ENCODE results near the gene CD163L1.
"Not testable (repeated sequence)": the region's sequence is repeated elsewhere in the genome, so short reads cannot be mapped to it uniquely, and the experiment has no call there.

The CD163L1 gene

GRCh38 chr12:7444076-7444475, at the start of gene CD163L1:
Gene CD163L1, minus strand, starts transcription at chr12:7444153. Its CDS starts 26 bp downstream, at chr12:7444127.
- DNase-seq, result no peak

GRCh38 chr12:7493006-7493405, 49.1 kb upstream of the CD163L1 start:
- DNase-seq, result no peak

GRCh38 chr12:7486512-7486911, 42.6 kb upstream of the CD163L1 start:
- DNase-seq, result no peak

GRCh38 chr12:7485095-7485494, 41.1 kb upstream of the CD163L1 start:
- DNase-seq, result no peak

GRCh38 chr12:7483343-7483742, 39.4 kb upstream of the CD163L1 start:
- no peak for DNase-seq

- no peak for DNase-seq
These were observed 35.8 kb upstream of the CD163L1 start for GRCh38 chr12:7479771-7480170.

GRCh38 chr12:7472060-7472459, 28.1 kb upstream of the CD163L1 start:
- DNase-seq, result no peak

- peak; percentile 33 for DNase-seq
These were observed 16.7 kb upstream of the CD163L1 start for GRCh38 chr12:7460375-7461259.

GRCh38 chr12:7459973-7460372, 16.0 kb upstream of the CD163L1 start:
- no peak for DNase-seq

GRCh38 chr12:7451756-7452155, 7.8 kb upstream of the CD163L1 start:
- no peak for DNase-seq

GRCh38 chr12:7450667-7451066, 6.7 kb upstream of the CD163L1 start:
- no peak for DNase-seq

- no peak for DNase-seq
These were observed 4.1 kb upstream of the CD163L1 start for GRCh38 chr12:7448099-7448498.

GRCh38 chr12:7444537-7444936, 584 bp upstream of the CD163L1 start:
- no peak for DNase-seq

- DNase-seq, result no peak
These were observed 2.7 kb downstream of the CD163L1 start for GRCh38 chr12:7441216-7441615.

GRCh38 chr12:7439579-7440505, 4.1 kb downstream of the CD163L1 start:
- DNase-seq, result no peak

GRCh38 chr12:7438291-7438995, 5.5 kb downstream of the CD163L1 start:
- not testable (repeated sequence) for DNase-seq

GRCh38 chr12:7437494-7437893, 6.5 kb downstream of the CD163L1 start:
- not testable (repeated sequence) for DNase-seq

- no peak for DNase-seq
These were observed 9.3 kb downstream of the CD163L1 start for GRCh38 chr12:7434670-7435069.

- no peak for DNase-seq
These were observed 10.6 kb downstream of the CD163L1 start for GRCh38 chr12:7433276-7433822.

GRCh38 chr12:7431993-7432685, 11.8 kb downstream of the CD163L1 start:
- DNase-seq, result no peak

- DNase-seq, result no peak
These were observed 32.6 kb downstream of the CD163L1 start for GRCh38 chr12:7411343-7411742.

- no peak for DNase-seq
These were observed 39.7 kb downstream of the CD163L1 start for GRCh38 chr12:7404275-7404674.

Measured in NCI-H774 (cell line).